Endothelial cell of umbilical vein (primary cell): ENCODE data around the gene R3HDM2. TPM values are rescaled to one million over a fixed set of nuclear protein-coding genes. Genes with fewer than 3 reads are reported as not detected.

Experiments
- BruUV-seq: library from RNA; stranded (reverse); fragments of 400-500 nt; replicated peaks from 2 replicates; lab custom pipeline; 2021; lab: Mats Ljungman, UMichigan
- CTCF ChIA-PET: fragments of 300-600, 350-600 bp; sonication (Branson Sonifier 250); formaldehyde crosslinking; loops from one replicate; lab custom pipeline; 2021; ENCODE audit warnings: antibody characterized with exemption, inconsistent platforms; lab: Charles Lee
- POLR2A ChIA-PET: fragments of 300-600, 350-600 bp; sonication (Branson Sonifier 250); formaldehyde crosslinking; loops from one replicate; lab custom pipeline; 2021; ENCODE audit warnings: antibody characterized with exemption, inconsistent platforms; lab: Charles Lee
- DNase-seq: peaks from one replicate; pipeline ENCODE4 v3.0.0-alpha.2; 2011; ENCODE audit warnings: low read depth, low spot score
- FAIRE-seq: peaks from 2 replicates; lab custom pipeline; 2011; peaks lifted over from hg19 to GRCh38; lab: Jason Lieb, UNC
- H2AFZ ChIP-seq: 2 replicates; pipeline ENCODE4 v1.6.0; 2012; ENCODE audit warnings: low read depth, low read length, control low read depth, inconsistent platforms
- H3K27ac ChIP-seq: 2 replicates; pipeline ENCODE4 v1.5.1; 2011; ENCODE audit warnings: low read depth, mild to moderate bottlenecking, control low read depth, low read length, moderate library complexity; ENCODE audit not compliant: insufficient read depth
- H3K27me3 ChIP-seq, 2 experiments: 2 replicates each; pipeline versions ENCODE4 v1.6.0 to v1.6.1; 2011; ENCODE audit warnings: low read length in 2 of 2, mixed read lengths in 1 of 2; ENCODE audit not compliant: control insufficient read depth in 2 of 2, insufficient read depth in 2 of 2
- H3K36me3 ChIP-seq, 2 experiments: 2 replicates in 1 of 2; 3 replicates in 1 of 2; pipeline ENCODE4 v1.5.1; 2011; ENCODE audit warnings: low read length in 2 of 2, mild to moderate bottlenecking in 1 of 2, moderate library complexity in 1 of 2; ENCODE audit not compliant: control insufficient read depth in 2 of 2, insufficient read depth in 2 of 2; ENCODE audit errors: extremely low read depth in 1 of 2
- H3K4me1 ChIP-seq: 3 replicates; pipeline ENCODE4 v1.5.1; 2011; ENCODE audit warnings: mild to moderate bottlenecking, low read length; ENCODE audit not compliant: control insufficient read depth, insufficient read depth; ENCODE audit errors: extremely low read depth
- H3K4me2 ChIP-seq: 2 replicates; pipeline ENCODE4 v1.6.1; 2011; ENCODE audit warnings: low read length, control low read depth, mixed read lengths; ENCODE audit not compliant: insufficient read depth
- H3K4me3 ChIP-seq, 3 experiments: fragments of 200-600 bp in 1 of 3; sonication (generic), shearing (Covaris generic) in 1 of 3; replicated peaks in 1 of 3; 2 replicates each; pipeline ENCODE4 v1.5.1; 2011 to 2016; ENCODE audit warnings: control low read depth in 3 of 3, low read length in 3 of 3, mild to moderate bottlenecking in 2 of 3, inconsistent platforms in 1 of 3, low read depth in 1 of 3, moderate library complexity in 1 of 3; ENCODE audit not compliant: insufficient read depth in 1 of 3
- H3K79me2 ChIP-seq: 2 replicates; pipeline ENCODE4 v1.6.0; 2012; ENCODE audit warnings: low read length, inconsistent platforms; ENCODE audit not compliant: control insufficient read depth, insufficient read depth
- H3K9ac ChIP-seq: replicated peaks from 2 replicates; pipeline ENCODE3; 2011; ENCODE audit warnings: low read length, control low read depth; ENCODE audit not compliant: insufficient read depth; ENCODE audit errors: extremely low read depth
- H3K9me1 ChIP-seq: replicated peaks from 3 replicates; pipeline ENCODE4 v1.6.0; 2011; ENCODE audit warnings: mild to moderate bottlenecking, low read length; ENCODE audit not compliant: control insufficient read depth, insufficient read depth; ENCODE audit errors: extremely low read depth
- H3K9me3 ChIP-seq: replicated peaks from 2 replicates; pipeline ENCODE4 v1.5.1; 2012; ENCODE audit warnings: low read length, inconsistent platforms; ENCODE audit not compliant: control insufficient read depth, insufficient read depth
- H4K20me1 ChIP-seq: replicated peaks from 2 replicates; pipeline ENCODE3; 2011; ENCODE audit warnings: mild to moderate bottlenecking, low read length; ENCODE audit not compliant: control insufficient read depth, insufficient read depth; ENCODE audit errors: extremely low read depth
- EZH2 ChIP-seq: IDR thresholded peaks from 2 replicates; pipeline ENCODE4 v1.6.1; 2012; ENCODE audit warnings: borderline replicate concordance, low read depth, mild to moderate bottlenecking, moderate library complexity, low read length, inconsistent platforms; ENCODE audit not compliant: severe bottlenecking
- FOS ChIP-seq: IDR thresholded peaks from 2 replicates; pipeline ENCODE4 v1.6.1; 2011; ENCODE audit warnings: mild to moderate bottlenecking, low read length, moderate library complexity, borderline replicate concordance; ENCODE audit not compliant: insufficient read depth
- GATA2 ChIP-seq: IDR thresholded peaks from 2 replicates; pipeline ENCODE4 v1.7.0; 2011; ENCODE audit warnings: low read depth, mild to moderate bottlenecking, moderate library complexity, mixed read lengths, low read length; ENCODE audit not compliant: insufficient read length, insufficient read depth
- JUN ChIP-seq: IDR thresholded peaks from 2 replicates; pipeline ENCODE4 v1.6.1; 2011; ENCODE audit warnings: borderline replicate concordance, low read depth; ENCODE audit not compliant: insufficient read length, insufficient read depth
- MYC ChIP-seq: IDR thresholded peaks from one replicate; pipeline ENCODE4 v1.6.1; 2011; ENCODE audit warnings: mild to moderate bottlenecking, low read depth, low read length
- POLR2A ChIP-seq: IDR thresholded peaks from 2 replicates; pipeline ENCODE4 v1.6.1; 2012; ENCODE audit warnings: low read depth, mild to moderate bottlenecking, control low read depth, low read length
- POLR2AphosphoS5 ChIP-seq: IDR thresholded peaks from 2 replicates; pipeline ENCODE4 v1.6.1; 2012; ENCODE audit warnings: low read depth, mild to moderate bottlenecking, control low read depth, low read length, moderate library complexity; ENCODE audit not compliant: insufficient read depth
- dilution Hi-C: fragments of 300-500 bp; cut with MboI; formaldehyde crosslinking; loops from one replicate; pipeline ENCODE4 v1.15.0; 2019; ENCODE audit warnings: low sequenced_read_pairs; ENCODE audit not compliant: extremely low pct_ligation_motif_present
- intact Hi-C: fragments of 100-400 bp; cut with micrococcal nuclease; formaldehyde crosslinking; loops from one replicate; pipeline ENCODE4 v1.10.0; 2022
- polyA plus RNA-seq, 4 experiments: library from polyadenylated mRNA; depleted of rRNA in 3 of 4; stranded (reverse) in 3 of 4; unstranded in 1 of 4; fragments of >200 nt; gene quantifications; 2 replicates each; pipeline versions ENCODE4 v1.2.1 to v1.2.3, GENCODE V29; 2011 to 2012; ENCODE audit warnings: missing spikeins in 1 of 4
- total RNA-seq: library from RNA; stranded (reverse); gene quantifications from 2 replicates; pipeline ENCODE4 v1.2.3, GENCODE V29; 2021
- TF ChIP-seq, protein P1 (sequence below): IDR thresholded peaks from 2 replicates; pipeline ENCODE4 v1.6.1; 2011; ENCODE audit not compliant: insufficient read depth, insufficient read length
- TF ChIP-seq, protein P2 (sequence below), 2 donors: IDR thresholded peaks; 1 replicate in 1 of 2; 2 replicates in 1 of 2; pipeline ENCODE4 v1.5.1; 2011; ENCODE audit warnings: low read length in 2 of 2, mild to moderate bottlenecking in 2 of 2, moderate library complexity in 2 of 2, control low read depth in 1 of 2, inconsistent platforms in 1 of 2, low read depth in 1 of 2; ENCODE audit not compliant: insufficient read depth in 1 of 2; ENCODE audit errors: extremely low read depth in 1 of 2

Gene R3HDM2
- total and polyA plus RNA-seq, 2 donors (not counting 3 experiments of a cell fraction or from before 2014, with no cell fraction given): 26.1 to 31.3 TPM

DNA sequence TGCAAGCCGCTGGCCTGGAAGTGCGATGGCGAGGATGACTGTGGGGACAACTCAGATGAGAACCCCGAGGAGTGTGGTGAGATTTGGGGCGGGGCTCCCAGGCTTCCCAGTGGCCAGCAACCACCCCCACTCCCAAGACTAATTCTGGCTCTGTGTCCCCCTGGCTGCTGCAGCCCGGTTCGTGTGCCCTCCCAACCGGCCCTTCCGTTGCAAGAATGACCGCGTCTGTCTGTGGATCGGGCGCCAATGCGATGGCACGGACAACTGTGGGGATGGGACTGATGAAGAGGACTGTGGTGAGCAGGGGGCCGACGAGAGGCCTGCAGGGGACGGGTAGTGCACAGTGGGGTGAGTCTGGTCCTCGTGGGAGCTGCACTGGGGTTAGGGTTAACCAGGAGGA lies 226.4 kb downstream of the R3HDM2 start:
- FAIRE-seq: no peak
- Histone ChIP-seq H3K36me3 (no peaks in the 10 kb centered on the region), H3K27ac (no peak overlapping the region), H3K27me3 (no peaks in the 10 kb centered on the region), H3K4me1 (no peaks in the 10 kb centered on the region), H3K9me1 (no peaks in the 10 kb centered on the region), H3K79me2 (no peaks in the 10 kb centered on the region), H4K20me1 (no peaks in the 10 kb centered on the region), H3K9ac (no peak overlapping the region), H3K4me3 (no peak overlapping the region), H2AFZ (no peak overlapping the region), H3K9me3 (no peaks in the 10 kb centered on the region), H3K4me2 (no peak overlapping the region)
- no TSS peak for BruUV-seq
- dilution Hi-C loops (no loop called here), intact Hi-C loops (no loop called here)
- CTCF ChIA-PET: interaction anchor here (1.7 kb wide), 1 partner anchor 38 kb away, joined by 5 read pairs; no protein-coding TSS in a partner anchor
- DNase-seq: no peak
- POLR2A ChIA-PET: no interaction called here
- TF ChIP-seq, protein P1, sequence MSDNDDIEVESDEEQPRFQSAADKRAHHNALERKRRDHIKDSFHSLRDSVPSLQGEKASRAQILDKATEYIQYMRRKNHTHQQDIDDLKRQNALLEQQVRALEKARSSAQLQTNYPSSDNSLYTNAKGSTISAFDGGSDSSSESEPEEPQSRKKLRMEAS: no peak
- TF ChIP-seq, protein P2, sequence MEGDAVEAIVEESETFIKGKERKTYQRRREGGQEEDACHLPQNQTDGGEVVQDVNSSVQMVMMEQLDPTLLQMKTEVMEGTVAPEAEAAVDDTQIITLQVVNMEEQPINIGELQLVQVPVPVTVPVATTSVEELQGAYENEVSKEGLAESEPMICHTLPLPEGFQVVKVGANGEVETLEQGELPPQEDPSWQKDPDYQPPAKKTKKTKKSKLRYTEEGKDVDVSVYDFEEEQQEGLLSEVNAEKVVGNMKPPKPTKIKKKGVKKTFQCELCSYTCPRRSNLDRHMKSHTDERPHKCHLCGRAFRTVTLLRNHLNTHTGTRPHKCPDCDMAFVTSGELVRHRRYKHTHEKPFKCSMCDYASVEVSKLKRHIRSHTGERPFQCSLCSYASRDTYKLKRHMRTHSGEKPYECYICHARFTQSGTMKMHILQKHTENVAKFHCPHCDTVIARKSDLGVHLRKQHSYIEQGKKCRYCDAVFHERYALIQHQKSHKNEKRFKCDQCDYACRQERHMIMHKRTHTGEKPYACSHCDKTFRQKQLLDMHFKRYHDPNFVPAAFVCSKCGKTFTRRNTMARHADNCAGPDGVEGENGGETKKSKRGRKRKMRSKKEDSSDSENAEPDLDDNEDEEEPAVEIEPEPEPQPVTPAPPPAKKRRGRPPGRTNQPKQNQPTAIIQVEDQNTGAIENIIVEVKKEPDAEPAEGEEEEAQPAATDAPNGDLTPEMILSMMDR (IDR thresholded peaks at IDR 0.05; ENCODE audit: extremely low read depth in 1 of 2, insufficient read depth in 1 of 2, low read depth in 1 of 2, low read length in 2 of 2): no peak
- TF ChIP-seq JUN (no peak), POLR2A (no peak), POLR2AphosphoS5 (no peak), EZH2 (no peak), GATA2 (no peak), FOS (no peak), MYC (no peak)
